DOHH2 (cell line): ENCODE measurements around the gene PGPEP1.
A peak's percentile ranks its signal among the peaks of the same experiment; 100 is the strongest.

ENCODE experiments used
- H3F3A ChIP-seq: fragments of 200-600 bp; sonication (generic), shearing (Covaris generic); 2 replicates; pipeline ENCODE4 v1.6.0; 2016; ENCODE audit warnings: antibody characterized with exemption, mild to moderate bottlenecking; ENCODE audit not compliant: control insufficient read depth, insufficient read depth
- H3K27ac ChIP-seq: fragments of 200-600 bp; sonication (generic); 2 replicates; pipeline ENCODE4 v1.5.1; 2014; ENCODE audit warnings: low read depth, mild to moderate bottlenecking, low read length, moderate library complexity
- H3K27me3 ChIP-seq: fragments of 200-600 bp; sonication (generic); 2 replicates; pipeline ENCODE4 v1.6.1; 2014; ENCODE audit warnings: mild to moderate bottlenecking, low read length, mixed read lengths; ENCODE audit not compliant: control insufficient read depth
- H3K36me3 ChIP-seq: fragments of 200-600 bp; sonication (generic); 2 replicates; pipeline ENCODE4 v1.6.1; 2014; ENCODE audit warnings: mild to moderate bottlenecking, low read length, moderate library complexity, mixed read lengths; ENCODE audit not compliant: control insufficient read depth
- H3K4me1 ChIP-seq: fragments of 200-600 bp; sonication (generic); 2 replicates; pipeline ENCODE4 v1.6.1; 2014; ENCODE audit warnings: mild to moderate bottlenecking, low read length, mixed read lengths; ENCODE audit not compliant: control insufficient read depth
- H3K4me2 ChIP-seq: fragments of 200-600 bp; sonication (generic); 2 replicates; pipeline ENCODE4 v1.6.0; 2014; ENCODE audit warnings: mild to moderate bottlenecking, low read length, moderate library complexity
- H3K4me3 ChIP-seq: fragments of 200-600 bp; sonication (generic); 2 replicates; pipeline ENCODE4 v1.5.1; 2014; ENCODE audit warnings: mild to moderate bottlenecking, low read length, mixed read lengths
- H3K79me2 ChIP-seq: fragments of 200-600 bp; sonication (generic); 2 replicates; pipeline ENCODE4 v1.6.1; 2014; ENCODE audit warnings: mild to moderate bottlenecking, low read length, mixed read lengths; ENCODE audit not compliant: control insufficient read depth
- H3K9me2 ChIP-seq: fragments of 200-600 bp; sonication (generic); replicated peaks from 2 replicates; pipeline ENCODE4 v1.6.1; 2014; ENCODE audit warnings: mild to moderate bottlenecking, low read length, mixed read lengths; ENCODE audit not compliant: control insufficient read depth
- H3K9me3 ChIP-seq: fragments of 200-600 bp; sonication (generic); 2 replicates; pipeline ENCODE4 v1.6.1; 2014; ENCODE audit warnings: antibody characterized with exemption, low read length, mixed read lengths; ENCODE audit not compliant: control insufficient read depth, insufficient read depth
- H4K20me1 ChIP-seq: fragments of 200-600 bp; sonication (generic); 2 replicates; pipeline ENCODE4 v1.6.0; 2014; ENCODE audit warnings: low read depth, mild to moderate bottlenecking, antibody characterized with exemption, low read length, moderate library complexity; ENCODE audit not compliant: control insufficient read depth, insufficient read depth
- EZH2phosphoT487 ChIP-seq: fragments of 200-600 bp; sonication (generic); IDR thresholded peaks from 2 replicates; pipeline ENCODE4 v1.6.1; 2017; ENCODE audit warnings: borderline replicate concordance, mild to moderate bottlenecking, antibody characterized with exemption, low read length, moderate library complexity, mixed read lengths
- TF ChIP-seq, protein P1 (sequence below): fragments of 200-600 bp; sonication (generic); IDR thresholded peaks from one replicate; pipeline ENCODE4 v1.5.1; 2014; ENCODE audit warnings: antibody characterized with exemption, mild to moderate bottlenecking, low read depth, low read length; ENCODE audit not compliant: poor library complexity, severe bottlenecking

The PGPEP1 gene

DNA sequence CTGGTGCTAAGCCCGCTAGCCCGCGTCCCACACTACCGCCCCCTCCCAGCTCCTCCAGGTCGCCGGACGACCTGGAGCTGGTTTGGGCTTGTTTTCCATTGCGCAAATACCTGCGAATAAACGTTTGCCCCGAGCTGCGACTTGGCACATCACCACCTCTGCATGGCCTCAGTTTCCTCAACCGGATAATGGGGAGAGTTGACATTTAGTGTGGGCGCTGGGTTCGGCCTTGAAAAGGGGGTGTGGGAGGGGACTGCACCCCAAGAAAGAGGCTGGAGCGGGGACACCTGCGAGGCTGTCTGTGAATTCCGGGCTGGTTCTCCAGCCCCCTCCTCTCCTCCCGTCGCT is 48.0 kb upstream of the PGPEP1 start:
- no peaks in the 10 kb centered on the region for H3K9me2 ChIP-seq
- H3K27ac ChIP-seq: peak overlapping the region; percentile 75
- no peaks in the 10 kb centered on the region for H3K27me3 ChIP-seq
- no peaks in the 10 kb centered on the region for H3K9me3 ChIP-seq
- H3K4me3 ChIP-seq: peak overlapping the region; percentile 83
- no peaks in the 10 kb centered on the region for H3K36me3 ChIP-seq
- no peaks in the 10 kb centered on the region for H4K20me1 ChIP-seq
- H3K4me2 ChIP-seq: peak overlapping the region; percentile 98
- H3F3A ChIP-seq: peaks cover 24% of the 10 kb centered on the region
- TF ChIP-seq, protein P1, sequence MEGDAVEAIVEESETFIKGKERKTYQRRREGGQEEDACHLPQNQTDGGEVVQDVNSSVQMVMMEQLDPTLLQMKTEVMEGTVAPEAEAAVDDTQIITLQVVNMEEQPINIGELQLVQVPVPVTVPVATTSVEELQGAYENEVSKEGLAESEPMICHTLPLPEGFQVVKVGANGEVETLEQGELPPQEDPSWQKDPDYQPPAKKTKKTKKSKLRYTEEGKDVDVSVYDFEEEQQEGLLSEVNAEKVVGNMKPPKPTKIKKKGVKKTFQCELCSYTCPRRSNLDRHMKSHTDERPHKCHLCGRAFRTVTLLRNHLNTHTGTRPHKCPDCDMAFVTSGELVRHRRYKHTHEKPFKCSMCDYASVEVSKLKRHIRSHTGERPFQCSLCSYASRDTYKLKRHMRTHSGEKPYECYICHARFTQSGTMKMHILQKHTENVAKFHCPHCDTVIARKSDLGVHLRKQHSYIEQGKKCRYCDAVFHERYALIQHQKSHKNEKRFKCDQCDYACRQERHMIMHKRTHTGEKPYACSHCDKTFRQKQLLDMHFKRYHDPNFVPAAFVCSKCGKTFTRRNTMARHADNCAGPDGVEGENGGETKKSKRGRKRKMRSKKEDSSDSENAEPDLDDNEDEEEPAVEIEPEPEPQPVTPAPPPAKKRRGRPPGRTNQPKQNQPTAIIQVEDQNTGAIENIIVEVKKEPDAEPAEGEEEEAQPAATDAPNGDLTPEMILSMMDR: no peak
- no peak for TF ChIP-seq EZH2phosphoT487
- H3K79me2 ChIP-seq: no peaks in the 10 kb centered on the region
- H3K4me1 ChIP-seq: peaks cover 56% of the 10 kb centered on the region

DNA sequence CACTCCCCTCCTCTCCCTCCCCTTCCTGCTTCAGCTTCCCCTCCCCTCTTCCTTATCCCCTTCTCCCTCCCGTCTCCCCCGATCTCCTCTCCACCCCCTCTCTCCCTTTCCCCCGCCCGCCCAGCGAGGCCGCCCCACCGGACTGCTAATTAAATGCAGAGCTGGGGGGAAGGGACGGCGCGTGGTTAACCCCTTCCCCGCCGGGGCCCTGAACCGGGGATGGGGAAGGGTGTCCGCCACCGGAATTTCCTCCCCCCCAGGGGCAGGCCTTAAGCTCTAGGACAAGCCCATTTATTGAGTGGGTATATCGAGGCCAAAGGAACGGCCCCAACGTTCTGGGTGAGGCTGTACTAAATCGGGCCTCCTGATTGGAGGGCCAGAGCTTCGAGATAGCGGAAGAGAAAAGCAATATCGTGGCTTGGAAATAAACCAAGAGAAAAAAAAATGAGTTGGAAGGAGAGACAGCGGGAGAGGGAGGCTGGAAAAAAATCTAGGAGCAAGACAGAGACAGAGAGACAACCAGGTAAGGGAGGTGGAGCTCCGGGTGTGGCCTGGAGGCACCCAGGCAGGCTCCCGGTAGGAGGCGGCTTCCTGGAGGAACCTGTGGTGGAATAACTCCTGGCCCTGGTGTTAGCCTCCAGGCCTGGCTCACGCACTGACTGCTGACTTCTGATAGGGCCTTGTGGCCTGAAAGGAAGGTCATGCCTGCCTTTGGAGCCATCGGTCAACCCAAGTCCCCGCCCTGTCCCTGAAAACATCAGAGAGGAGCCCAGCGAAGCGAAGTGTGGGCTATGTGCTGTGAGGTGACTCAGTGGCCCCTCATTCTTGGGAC is 47.4 kb upstream of the PGPEP1 start:
- Histone ChIP-seq H3K9me3 (no peaks in the 10 kb centered on the region), H3K4me1 (peaks cover 56% of the 10 kb centered on the region), H3K27ac (peak overlapping the region; percentile 75), H3K36me3 (no peaks in the 10 kb centered on the region), H3K79me2 (no peaks in the 10 kb centered on the region), H3K4me2 (peak overlapping the region; percentile 98), H3K27me3 (no peaks in the 10 kb centered on the region), H3F3A (peaks cover 24% of the 10 kb centered on the region), H3K9me2 (no peaks in the 10 kb centered on the region), H4K20me1 (no peaks in the 10 kb centered on the region), H3K4me3 (peak overlapping the region; percentile 83)
- TF ChIP-seq, protein P1: no peak

DNA sequence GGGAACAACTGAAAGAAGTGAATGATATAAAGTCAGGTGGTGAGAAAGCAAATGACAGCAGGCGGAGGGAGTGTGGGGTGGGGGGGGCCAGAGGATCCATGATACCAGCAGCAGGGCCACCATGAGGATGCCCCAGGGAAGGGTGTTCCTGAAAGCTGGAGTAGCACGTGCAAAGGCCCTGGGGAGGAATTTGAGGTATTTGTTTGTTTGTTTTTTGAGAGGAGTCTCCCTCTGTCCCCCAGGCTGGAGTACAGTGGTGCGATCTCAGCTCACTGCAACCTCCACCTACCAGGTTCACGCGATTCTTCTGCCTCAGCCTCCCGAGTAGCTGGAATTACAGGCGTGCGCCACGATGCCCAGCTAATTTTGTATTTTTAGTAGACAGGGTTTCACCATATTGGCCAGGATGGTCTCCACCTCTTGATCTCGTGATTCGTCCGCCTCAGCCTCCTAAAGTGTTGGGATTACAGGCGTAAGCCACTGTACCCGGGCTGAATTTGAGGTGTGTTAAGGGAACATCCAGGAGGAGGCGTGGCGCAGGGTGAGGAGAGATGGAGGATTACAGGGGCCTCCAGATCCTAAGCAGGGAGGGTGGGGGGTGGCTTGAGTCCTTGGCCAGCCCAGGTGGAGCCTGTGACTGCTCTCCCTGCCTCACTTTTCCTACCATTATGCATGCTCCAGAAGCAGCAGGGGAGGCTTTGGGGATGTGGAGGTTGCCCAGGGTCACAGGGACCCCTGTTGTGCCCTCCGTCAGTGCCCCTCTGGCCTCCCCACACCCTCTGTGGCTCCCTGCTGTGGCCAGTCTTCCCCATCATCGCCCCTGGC is 46.5 kb upstream of the PGPEP1 start:
- Histone ChIP-seq H3K4me1 (peaks cover 56% of the 10 kb centered on the region), H3K27ac (no peak overlapping the region), H4K20me1 (no peaks in the 10 kb centered on the region), H3K4me2 (peak overlapping the region; percentile 98), H3K27me3 (no peaks in the 10 kb centered on the region), H3K79me2 (no peaks in the 10 kb centered on the region), H3K4me3 (peak overlapping the region; percentile 83; the same call in 1 of the 2 replicates), H3K9me3 (no peaks in the 10 kb centered on the region), H3K36me3 (no peaks in the 10 kb centered on the region), H3F3A (peaks cover 24% of the 10 kb centered on the region), H3K9me2 (no peaks in the 10 kb centered on the region)
- TF ChIP-seq EZH2phosphoT487: no peak
- TF ChIP-seq, protein P1: no peak
